Smooth muscle cell (in vitro differentiated cells): ENCODE results near the gene MOG. TPM values are rescaled to one million over a fixed set of nuclear protein-coding genes. Genes with fewer than 3 reads are reported as not detected.

Source experiments
- DNase-seq: peaks from one replicate; lab custom pipeline; 2025; ENCODE audit not compliant: unreplicated experiment; lab: John Stamatoyannopoulos, UW
- H2AFZ ChIP-seq: fragments of 200-600 bp; sonication (generic); 2 replicates; pipeline ENCODE4 v1.6.0; 2016; ENCODE audit warnings: antibody characterized with exemption, low read depth, mild to moderate bottlenecking
- H3F3A ChIP-seq: fragments of 200-600 bp; sonication (generic); 2 replicates; pipeline ENCODE4 v1.6.0; 2017; ENCODE audit warnings: antibody characterized with exemption, low read depth
- H3K27ac ChIP-seq: fragments of 200-600 bp; sonication (generic); 2 replicates; pipeline ENCODE4 v1.5.1; 2016; ENCODE audit warnings: low read depth, mild to moderate bottlenecking
- H3K27me3 ChIP-seq: fragments of 200-600 bp; sonication (generic); 2 replicates; pipeline ENCODE4 v1.6.1; 2016; ENCODE audit warnings: low read depth, mild to moderate bottlenecking
- H3K36me3 ChIP-seq: fragments of 200-600 bp; sonication (generic); 2 replicates; pipeline ENCODE4 v1.5.1; 2016; ENCODE audit warnings: low read depth
- H3K4me1 ChIP-seq: fragments of 200-600 bp; sonication (generic); 2 replicates; pipeline ENCODE4 v1.5.1; 2016; ENCODE audit warnings: low read depth
- H3K4me2 ChIP-seq: fragments of 200-600 bp; sonication (generic); 2 replicates; pipeline ENCODE4 v1.6.0; 2016; ENCODE audit warnings: mild to moderate bottlenecking
- H3K4me3 ChIP-seq: fragments of 200-600 bp; sonication (generic); 2 replicates; pipeline ENCODE4 v1.5.1; 2016; ENCODE audit warnings: mild to moderate bottlenecking
- H3K79me2 ChIP-seq: fragments of 200-600 bp; sonication (generic); 2 replicates; pipeline ENCODE4 v1.6.0; 2016; ENCODE audit warnings: low read depth, mild to moderate bottlenecking
- H3K9ac ChIP-seq: fragments of 200-600 bp; sonication (generic); 2 replicates; pipeline ENCODE4 v1.6.0; 2016; ENCODE audit warnings: low read depth
- H3K9me3 ChIP-seq: fragments of 200-600 bp; sonication (generic); replicated peaks from 2 replicates; pipeline ENCODE4 v1.5.1; 2016; ENCODE audit warnings: low read depth
- H4K20me1 ChIP-seq: fragments of 200-600 bp; sonication (generic); 2 replicates; pipeline ENCODE4 v1.6.0; 2016; ENCODE audit warnings: low read depth
- WGBS: methylation state at CpG from one replicate; pipeline ENCODE4 v1.1.7; 2016; ENCODE audit warnings: low lambda C conversion rate; 5-methylcytosine and 5-hydroxymethylcytosine counted together
- polyA plus RNA-seq: library from polyadenylated mRNA; unstranded; fragments of >200 nt; fragmentation: Nextera tagmentation; extraction: Ambion mirVana; gene quantifications from 2 replicates; pipeline ENCODE4 v1.2.1, GENCODE V29; 2016
- total RNA-seq: library from RNA; depleted of rRNA; stranded (reverse); fragments of >200 nt; gene quantifications from 2 replicates; pipeline ENCODE4 v1.2.3, GENCODE V29; 2014
- TF ChIP-seq, protein P1 (sequence below): fragments of 200-600 bp; sonication (generic); IDR thresholded peaks from 2 replicates; pipeline ENCODE4 v1.5.1; 2017; ENCODE audit warnings: borderline replicate concordance, mild to moderate bottlenecking, antibody characterized with exemption; ENCODE audit not compliant: insufficient read depth, poor library complexity, severe bottlenecking

Gene MOG
- not detected in 2 replicates for total RNA-seq
- polyA plus RNA-seq: not detected in 2 replicates

DNA sequence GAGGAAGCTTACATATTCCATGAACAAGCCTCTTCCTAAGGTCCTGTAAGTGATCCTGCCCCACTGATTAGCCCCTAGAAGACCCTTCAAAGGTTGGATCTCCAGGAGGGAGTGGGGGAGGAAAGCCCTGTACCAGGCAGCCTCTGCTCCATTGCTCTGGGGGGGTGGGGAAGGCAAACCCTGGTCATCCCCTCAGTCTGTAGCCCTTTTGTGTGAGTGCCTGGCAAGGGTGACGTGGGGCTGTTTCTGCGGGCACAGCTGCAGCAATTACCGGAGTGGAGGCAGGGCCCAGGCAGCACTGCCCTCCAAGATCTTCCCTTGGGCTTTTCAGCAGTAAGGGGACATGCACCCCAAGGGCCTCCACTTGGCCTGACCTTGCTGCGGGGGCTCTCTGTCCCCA lies at the start of gene MOG:
Gene MOG (plus strand): TSS at position 295 of the 400 bp plus-strand sequence. CDS start 118 bp downstream, outside the sequence.
- H2AFZ ChIP-seq: no peak within 1 kb of the TSS
- H3K9me3 ChIP-seq: no peaks in the 10 kb centered on the region
- DNase-seq: no peak
- H4K20me1 ChIP-seq: no peaks in the 10 kb centered on the region
- no peak within 1 kb of the TSS for H3K27ac ChIP-seq
- TF ChIP-seq, protein P1, sequence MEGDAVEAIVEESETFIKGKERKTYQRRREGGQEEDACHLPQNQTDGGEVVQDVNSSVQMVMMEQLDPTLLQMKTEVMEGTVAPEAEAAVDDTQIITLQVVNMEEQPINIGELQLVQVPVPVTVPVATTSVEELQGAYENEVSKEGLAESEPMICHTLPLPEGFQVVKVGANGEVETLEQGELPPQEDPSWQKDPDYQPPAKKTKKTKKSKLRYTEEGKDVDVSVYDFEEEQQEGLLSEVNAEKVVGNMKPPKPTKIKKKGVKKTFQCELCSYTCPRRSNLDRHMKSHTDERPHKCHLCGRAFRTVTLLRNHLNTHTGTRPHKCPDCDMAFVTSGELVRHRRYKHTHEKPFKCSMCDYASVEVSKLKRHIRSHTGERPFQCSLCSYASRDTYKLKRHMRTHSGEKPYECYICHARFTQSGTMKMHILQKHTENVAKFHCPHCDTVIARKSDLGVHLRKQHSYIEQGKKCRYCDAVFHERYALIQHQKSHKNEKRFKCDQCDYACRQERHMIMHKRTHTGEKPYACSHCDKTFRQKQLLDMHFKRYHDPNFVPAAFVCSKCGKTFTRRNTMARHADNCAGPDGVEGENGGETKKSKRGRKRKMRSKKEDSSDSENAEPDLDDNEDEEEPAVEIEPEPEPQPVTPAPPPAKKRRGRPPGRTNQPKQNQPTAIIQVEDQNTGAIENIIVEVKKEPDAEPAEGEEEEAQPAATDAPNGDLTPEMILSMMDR: no peak
- H3K9ac ChIP-seq: no peak within 1 kb of the TSS
- no peaks in the 10 kb centered on the region for H3K79me2 ChIP-seq
- H3F3A ChIP-seq: no peaks in the 10 kb centered on the region
- no peaks in the 10 kb centered on the region for H3K36me3 ChIP-seq
- no peak within 1 kb of the TSS for H3K4me3 ChIP-seq
- H3K4me1 ChIP-seq: no peaks in the 10 kb centered on the region
- peaks cover 20% of the 10 kb centered on the region for H3K27me3 ChIP-seq
- 98% methylated on average over 4 of the region's 4 CpGs for WGBS
- no peak within 1 kb of the TSS for H3K4me2 ChIP-seq

DNA sequence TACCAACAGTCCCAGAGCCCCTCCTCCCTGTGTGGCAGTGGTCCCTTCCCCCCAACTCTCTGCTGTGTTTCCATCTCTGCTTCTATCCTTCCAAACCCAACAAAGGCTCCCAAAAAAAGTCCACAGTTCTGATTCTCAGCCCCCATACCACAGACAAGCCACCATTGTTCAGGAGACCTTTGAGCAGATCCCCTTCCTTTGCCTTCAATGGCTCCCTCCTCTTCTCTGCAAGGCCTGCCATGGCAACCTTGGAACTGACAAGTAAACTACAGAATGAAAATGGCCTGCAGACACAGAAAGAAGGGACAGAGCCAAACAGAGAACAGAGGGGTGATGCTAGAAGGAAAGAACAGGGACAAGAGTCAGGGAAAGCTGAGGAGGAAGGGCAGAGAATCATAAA lies 48.8 kb upstream of the MOG start:
- Histone ChIP-seq H3K79me2 (no peaks in the 10 kb centered on the region), H3K4me2 (no peak overlapping the region), H2AFZ (no peak overlapping the region), H3K36me3 (peaks cover 31% of the 10 kb centered on the region), H3K4me1 (no peaks in the 10 kb centered on the region), H3K27me3 (no peaks in the 10 kb centered on the region), H3K9ac (no peak overlapping the region), H3K4me3 (no peak overlapping the region), H3K9me3 (no peaks in the 10 kb centered on the region), H3F3A (no peaks in the 10 kb centered on the region), H3K27ac (no peak overlapping the region), H4K20me1 (no peaks in the 10 kb centered on the region)
- TF ChIP-seq, protein P1: no peak
- no peak for DNase-seq

- H4K20me1 ChIP-seq: no peaks in the 10 kb centered on the region
- H3K79me2 ChIP-seq: no peaks in the 10 kb centered on the region
- no peak overlapping the region for H3K9ac ChIP-seq
- no peak overlapping the region for H2AFZ ChIP-seq
- WGBS: 99% methylated on average over 3 of the region's 4 CpGs
- no peaks in the 10 kb centered on the region for H3F3A ChIP-seq
- H3K36me3 ChIP-seq: peaks cover 38% of the 10 kb centered on the region
- H3K4me3 ChIP-seq: no peak overlapping the region
- H3K27me3 ChIP-seq: no peaks in the 10 kb centered on the region
- no peak overlapping the region for H3K27ac ChIP-seq
- H3K4me1 ChIP-seq: no peaks in the 10 kb centered on the region
- H3K4me2 ChIP-seq: no peak overlapping the region
- DNase-seq: no peak
- H3K9me3 ChIP-seq: no peaks in the 10 kb centered on the region
- TF ChIP-seq, protein P1: no peak
These were observed 46.4 kb upstream of the MOG start for GRCh38 chr6:29610540-29610939.

DNA sequence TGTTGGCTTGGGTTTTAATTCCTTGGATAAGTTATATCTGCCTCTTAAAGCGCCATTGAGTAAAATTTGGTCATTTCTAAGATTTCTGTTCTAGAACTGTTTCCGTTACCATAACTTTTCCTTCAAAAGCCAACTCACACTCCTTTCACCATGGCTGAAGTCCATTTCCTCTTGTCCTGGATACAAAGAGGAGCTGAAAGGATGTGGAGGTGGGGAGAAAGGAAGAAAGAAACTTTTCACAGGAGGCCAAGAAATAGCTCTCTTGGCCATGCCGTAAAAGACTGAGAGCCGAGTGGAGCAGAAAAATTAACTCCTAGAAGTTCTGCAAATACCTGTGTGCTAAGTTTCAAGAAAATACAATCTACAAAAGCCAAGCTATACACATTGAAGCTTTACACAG lies 45.5 kb upstream of the MOG start:
- Histone ChIP-seq H3K36me3 (peaks cover 38% of the 10 kb centered on the region), H3K27me3 (no peaks in the 10 kb centered on the region)
- 91% methylated on average over 4 of the region's 4 CpGs for WGBS

More for the DNA sequence above, 45.5 kb upstream of the MOG start:
- no peaks in the 10 kb centered on the region for H3K4me1 ChIP-seq
- DNase-seq: no peak
- H3K27ac ChIP-seq: no peak overlapping the region
- H3F3A ChIP-seq: no peaks in the 10 kb centered on the region
- no peaks in the 10 kb centered on the region for H3K9me3 ChIP-seq
- no peak overlapping the region for H3K4me3 ChIP-seq
- no peak overlapping the region for H3K9ac ChIP-seq
- H4K20me1 ChIP-seq: no peaks in the 10 kb centered on the region
- no peaks in the 10 kb centered on the region for H3K79me2 ChIP-seq
- TF ChIP-seq, protein P1: no peak
- H2AFZ ChIP-seq: no peak overlapping the region
- H3K4me2 ChIP-seq: no peak overlapping the region
